A549 (cell line): ENCODE measurements around the gene MED13L.

ENCODE experiments used
- CBX2 ChIP-seq: fragments of 200-600 bp; sonication (generic); IDR thresholded peaks from 2 replicates; pipeline ENCODE4 v1.6.1; 2016; ENCODE audit warnings: low read depth, mild to moderate bottlenecking, borderline replicate concordance
- CEBPB ChIP-seq, 2 experiments: fragments of >200 bp in 1 of 2; sonication (Bioruptor Twin) in 1 of 2; formaldehyde crosslinking in 1 of 2; IDR thresholded peaks; 2 replicates each; pipeline ENCODE4 v1.6.1; 2012 to 2016
- EP300 ChIP-seq, 2 experiments: fragments of >200 bp; sonication (Bioruptor Twin); formaldehyde crosslinking; IDR thresholded peaks; 2 replicates in 1 of 2; 3 replicates in 1 of 2; pipeline ENCODE4 v1.6.1; 2016 to 2017
- MAFK ChIP-seq: fragments of 450-650 bp; IDR thresholded peaks from 2 replicates; pipeline ENCODE4 v1.6.1; 2014; ENCODE audit not compliant: partially characterized antibody
- RAD21 ChIP-seq, 2 experiments: fragments of >200 bp in 1 of 2; sonication (Bioruptor Twin) in 1 of 2; formaldehyde crosslinking in 1 of 2; IDR thresholded peaks in 1 of 2; conservative IDR thresholded peaks in 1 of 2; 2 replicates in 1 of 2; 3 replicates in 1 of 2; pipeline ENCODE4 v1.6.1; 2012 to 2018; ENCODE audit warnings: inconsistent platforms in 1 of 2
- RNF2 ChIP-seq: fragments of 200-600 bp; sonication (generic); IDR thresholded peaks from 2 replicates; pipeline ENCODE4 v1.6.1; 2016; ENCODE audit warnings: low read depth, mild to moderate bottlenecking, antibody characterized with exemption, moderate library complexity, borderline replicate concordance
- TF ChIP-seq, protein P1 (sequence below): IDR thresholded peaks from 2 replicates; pipeline ENCODE4 v1.6.1; 2012
- TF ChIP-seq, protein P2 (sequence below): fragments of >200 bp; sonication (Bioruptor Twin); formaldehyde crosslinking; IDR thresholded peaks from 3 replicates; pipeline ENCODE4 v1.5.1; 2016
- TF ChIP-seq, protein P3 (sequence below): fragments of 450-650 bp; IDR thresholded peaks from 2 replicates; pipeline ENCODE4 v1.6.1; 2014; ENCODE audit warnings: antibody characterized with exemption

DNA sequence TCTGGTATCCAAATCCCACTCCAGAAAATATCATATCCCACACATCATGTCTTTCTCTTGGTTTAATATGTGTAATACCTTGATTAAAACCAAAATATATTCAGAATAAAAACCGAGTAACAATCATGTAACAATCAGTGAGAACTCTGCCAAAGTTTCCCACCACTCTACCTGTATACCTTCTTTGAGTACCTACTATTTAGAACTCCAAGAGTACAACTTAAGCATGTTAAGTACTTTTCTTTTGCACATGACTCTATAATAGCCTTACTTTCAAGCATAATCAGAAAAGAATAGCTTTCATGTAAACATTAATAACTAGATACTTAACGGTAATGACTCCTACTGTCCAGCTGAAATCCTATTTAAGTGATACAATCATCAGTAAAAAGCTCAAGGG, 223.2 kb downstream of the MED13L start:
- TF ChIP-seq CEBPB (IDR thresholded peaks at IDR 0.05) (no peak), RNF2 (no peak), CBX2 (no peak), MAFK (no peak), EP300 (IDR thresholded peaks at IDR 0.05) (no peak), RAD21 (conservative IDR thresholded peaks at IDR 0.05 in 1 of 2, IDR thresholded peaks at IDR 0.05 in 1 of 2) (no peak)
- TF ChIP-seq, protein P1, sequence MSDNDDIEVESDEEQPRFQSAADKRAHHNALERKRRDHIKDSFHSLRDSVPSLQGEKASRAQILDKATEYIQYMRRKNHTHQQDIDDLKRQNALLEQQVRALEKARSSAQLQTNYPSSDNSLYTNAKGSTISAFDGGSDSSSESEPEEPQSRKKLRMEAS = no peak
- TF ChIP-seq, protein P2, sequence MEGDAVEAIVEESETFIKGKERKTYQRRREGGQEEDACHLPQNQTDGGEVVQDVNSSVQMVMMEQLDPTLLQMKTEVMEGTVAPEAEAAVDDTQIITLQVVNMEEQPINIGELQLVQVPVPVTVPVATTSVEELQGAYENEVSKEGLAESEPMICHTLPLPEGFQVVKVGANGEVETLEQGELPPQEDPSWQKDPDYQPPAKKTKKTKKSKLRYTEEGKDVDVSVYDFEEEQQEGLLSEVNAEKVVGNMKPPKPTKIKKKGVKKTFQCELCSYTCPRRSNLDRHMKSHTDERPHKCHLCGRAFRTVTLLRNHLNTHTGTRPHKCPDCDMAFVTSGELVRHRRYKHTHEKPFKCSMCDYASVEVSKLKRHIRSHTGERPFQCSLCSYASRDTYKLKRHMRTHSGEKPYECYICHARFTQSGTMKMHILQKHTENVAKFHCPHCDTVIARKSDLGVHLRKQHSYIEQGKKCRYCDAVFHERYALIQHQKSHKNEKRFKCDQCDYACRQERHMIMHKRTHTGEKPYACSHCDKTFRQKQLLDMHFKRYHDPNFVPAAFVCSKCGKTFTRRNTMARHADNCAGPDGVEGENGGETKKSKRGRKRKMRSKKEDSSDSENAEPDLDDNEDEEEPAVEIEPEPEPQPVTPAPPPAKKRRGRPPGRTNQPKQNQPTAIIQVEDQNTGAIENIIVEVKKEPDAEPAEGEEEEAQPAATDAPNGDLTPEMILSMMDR = no peak
- TF ChIP-seq, protein P3, sequence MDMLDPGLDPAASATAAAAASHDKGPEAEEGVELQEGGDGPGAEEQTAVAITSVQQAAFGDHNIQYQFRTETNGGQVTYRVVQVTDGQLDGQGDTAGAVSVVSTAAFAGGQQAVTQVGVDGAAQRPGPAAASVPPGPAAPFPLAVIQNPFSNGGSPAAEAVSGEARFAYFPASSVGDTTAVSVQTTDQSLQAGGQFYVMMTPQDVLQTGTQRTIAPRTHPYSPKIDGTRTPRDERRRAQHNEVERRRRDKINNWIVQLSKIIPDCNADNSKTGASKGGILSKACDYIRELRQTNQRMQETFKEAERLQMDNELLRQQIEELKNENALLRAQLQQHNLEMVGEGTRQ = no peak
